Measurements from ENCODE around the gene HSD11B2.

Gene HSD11B2

GRCh38 chr16:67431775-67432505 is 1.0 kb downstream of the HSD11B2 start:
- DNase-seq (ENCODE audit: extremely low read depth in 1 of 2, low read depth in 1 of 2) = no peak

GRCh38 chr16:67432506-67432890 is 1.6 kb downstream of the HSD11B2 start:
- no peak for DNase-seq (ENCODE audit: extremely low read depth in 1 of 2, low read depth in 1 of 2)

- DNase-seq (ENCODE audit: extremely low read depth in 1 of 2, low read depth in 1 of 2) = no peak
Observed at GRCh38 chr16:67433131-67433719, 2.3 kb downstream of the HSD11B2 start.

GRCh38 chr16:67435758-67436164 is 4.8 kb downstream of the HSD11B2 start:
- DNase-seq (ENCODE audit: extremely low read depth in 1 of 2, low read depth in 1 of 2) = no peak

GRCh38 chr16:67436640-67437193 is 5.8 kb downstream of the HSD11B2 start:
- no peak for DNase-seq (ENCODE audit: extremely low read depth in 1 of 2, low read depth in 1 of 2)

- DNase-seq (ENCODE audit: extremely low read depth in 1 of 2, low read depth in 1 of 2) = no peak
Observed at GRCh38 chr16:67437513-67437912, 6.6 kb downstream of the HSD11B2 start.

GRCh38 chr16:67438098-67438791 is 7.3 kb downstream of the HSD11B2 start:
- no peak for DNase-seq (ENCODE audit: extremely low read depth in 1 of 2, low read depth in 1 of 2)

- no peak for DNase-seq (ENCODE audit: extremely low read depth in 1 of 2, low read depth in 1 of 2)
Observed at GRCh38 chr16:67438824-67439393, 8.0 kb downstream of the HSD11B2 start.

GRCh38 chr16:67441271-67441753 is 10.4 kb downstream of the HSD11B2 start:
- DNase-seq (ENCODE audit: extremely low read depth in 1 of 2, low read depth in 1 of 2) = no peak

GRCh38 chr16:67441907-67442306 is 11.0 kb downstream of the HSD11B2 start:
- no peak for DNase-seq (ENCODE audit: extremely low read depth in 1 of 2, low read depth in 1 of 2)

- DNase-seq (ENCODE audit: extremely low read depth in 1 of 2, low read depth in 1 of 2) = no peak
Observed at GRCh38 chr16:67442581-67443255, 11.8 kb downstream of the HSD11B2 start.

- no peak for DNase-seq (ENCODE audit: extremely low read depth in 1 of 2, low read depth in 1 of 2)
Observed at GRCh38 chr16:67443265-67443664, 12.3 kb downstream of the HSD11B2 start.

- no peak for DNase-seq (ENCODE audit: extremely low read depth in 1 of 2, low read depth in 1 of 2)
Observed at GRCh38 chr16:67444259-67445125, 13.6 kb downstream of the HSD11B2 start.

- no peak for DNase-seq (ENCODE audit: extremely low read depth in 1 of 2, low read depth in 1 of 2)
Observed at GRCh38 chr16:67445126-67445426, 14.2 kb downstream of the HSD11B2 start.

- no peak for DNase-seq (ENCODE audit: extremely low read depth in 1 of 2, low read depth in 1 of 2)
Observed at GRCh38 chr16:67445441-67445912, 14.6 kb downstream of the HSD11B2 start.

GRCh38 chr16:67445913-67446907 is 15.3 kb downstream of the HSD11B2 start:
- DNase-seq (ENCODE audit: extremely low read depth in 1 of 2, low read depth in 1 of 2) = no peak

GRCh38 chr16:67446968-67447507 is 16.1 kb downstream of the HSD11B2 start:
- DNase-seq (ENCODE audit: extremely low read depth in 1 of 2, low read depth in 1 of 2) = no peak

GRCh38 chr16:67447508-67448076 is 16.7 kb downstream of the HSD11B2 start:
- DNase-seq (ENCODE audit: extremely low read depth in 1 of 2, low read depth in 1 of 2) = no peak
